GM19328 (cell line): ENCODE measurements around the gene KRT78.
"Not testable (repeated sequence)": the region's sequence is repeated elsewhere in the genome, so short reads cannot be mapped to it uniquely, and the experiment has no call there.

Experiments used
- ATAC-seq: cut with Tn5 transposase; IDR thresholded peaks from one replicate; pipeline ENCODE4 v1.9.1; 2021; ENCODE audit warnings: mild to moderate bottlenecking, moderate library complexity; ENCODE audit not compliant: unreplicated experiment

The KRT78 gene, protein sequence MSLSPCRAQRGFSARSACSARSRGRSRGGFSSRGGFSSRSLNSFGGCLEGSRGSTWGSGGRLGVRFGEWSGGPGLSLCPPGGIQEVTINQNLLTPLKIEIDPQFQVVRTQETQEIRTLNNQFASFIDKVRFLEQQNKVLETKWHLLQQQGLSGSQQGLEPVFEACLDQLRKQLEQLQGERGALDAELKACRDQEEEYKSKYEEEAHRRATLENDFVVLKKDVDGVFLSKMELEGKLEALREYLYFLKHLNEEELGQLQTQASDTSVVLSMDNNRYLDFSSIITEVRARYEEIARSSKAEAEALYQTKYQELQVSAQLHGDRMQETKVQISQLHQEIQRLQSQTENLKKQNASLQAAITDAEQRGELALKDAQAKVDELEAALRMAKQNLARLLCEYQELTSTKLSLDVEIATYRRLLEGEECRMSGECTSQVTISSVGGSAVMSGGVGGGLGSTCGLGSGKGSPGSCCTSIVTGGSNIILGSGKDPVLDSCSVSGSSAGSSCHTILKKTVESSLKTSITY

DNA sequence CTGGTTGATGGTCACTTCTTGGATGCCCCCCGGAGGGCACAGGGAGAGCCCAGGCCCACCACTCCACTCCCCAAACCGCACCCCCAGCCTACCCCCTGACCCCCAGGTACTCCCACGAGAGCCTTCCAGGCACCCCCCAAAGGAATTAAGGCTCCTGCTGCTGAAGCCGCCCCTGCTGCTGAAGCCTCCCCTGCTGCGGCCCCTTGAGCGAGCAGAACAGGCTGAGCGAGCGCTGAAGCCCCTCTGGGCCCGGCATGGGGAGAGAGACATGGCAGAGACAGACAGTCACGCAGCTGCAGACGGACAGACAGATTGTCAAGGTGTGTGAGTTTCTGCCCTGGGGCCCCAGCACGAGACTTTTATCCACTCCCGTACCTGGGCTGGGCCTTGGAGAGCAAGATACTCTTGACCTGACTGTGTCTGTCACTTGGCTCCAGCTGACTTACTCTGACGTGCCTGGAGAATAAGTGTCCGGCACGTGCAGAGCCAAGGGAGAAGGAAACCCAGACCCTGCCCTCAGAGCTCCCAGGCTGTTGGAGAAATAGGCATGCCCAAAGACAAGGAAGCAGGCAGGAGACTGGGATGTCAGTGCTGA, at the start of gene KRT78:
TSS of gene KRT78 (minus strand) at position 334 of the 595 bp plus-strand sequence. CDS start at position 270, 64 bp downstream.
- ATAC-seq = no peak

DNA sequence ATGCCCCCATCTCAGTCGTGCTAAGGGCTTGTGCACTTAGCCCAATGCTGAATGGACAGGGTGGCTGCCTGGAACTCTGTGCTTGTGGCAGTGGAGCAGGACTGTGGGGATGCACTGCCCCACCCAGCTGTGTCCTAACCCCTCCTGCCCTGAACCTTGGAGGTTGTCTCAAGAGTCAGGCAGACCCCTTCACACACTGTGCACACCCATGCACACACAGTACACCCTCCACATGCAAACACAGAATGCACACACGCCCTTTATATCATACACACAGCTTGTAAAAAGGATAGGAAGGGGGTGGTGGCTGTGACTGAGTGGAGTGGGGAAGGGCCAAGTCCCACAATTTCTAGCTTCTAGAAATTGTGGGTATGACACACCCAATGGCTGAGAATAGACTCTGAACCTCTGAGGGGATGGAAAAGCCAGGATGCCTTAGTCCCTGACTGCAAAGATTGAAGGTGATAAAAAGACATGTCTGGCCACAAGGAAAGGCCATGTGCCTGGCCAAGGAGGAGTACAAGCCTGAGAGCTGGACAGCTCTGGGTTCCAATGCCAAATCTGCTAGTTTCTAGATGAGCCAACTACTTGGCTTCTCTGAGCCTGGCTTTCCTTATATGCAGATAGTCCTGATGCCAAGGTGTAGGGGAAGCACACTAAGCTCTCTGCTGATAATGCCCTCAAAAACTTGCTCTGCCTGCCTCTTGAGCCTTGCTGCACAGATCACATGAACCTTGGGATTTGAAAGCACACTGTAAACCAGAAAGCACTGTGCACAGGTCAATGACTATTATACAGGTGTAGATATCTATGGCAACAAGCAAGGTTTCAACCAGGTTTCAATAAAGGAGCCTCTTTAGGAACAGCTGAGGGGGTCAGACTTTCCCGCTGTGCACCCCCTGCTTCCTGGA, 47.7 kb upstream of the KRT78 start:
- ATAC-seq = no peak

DNA sequence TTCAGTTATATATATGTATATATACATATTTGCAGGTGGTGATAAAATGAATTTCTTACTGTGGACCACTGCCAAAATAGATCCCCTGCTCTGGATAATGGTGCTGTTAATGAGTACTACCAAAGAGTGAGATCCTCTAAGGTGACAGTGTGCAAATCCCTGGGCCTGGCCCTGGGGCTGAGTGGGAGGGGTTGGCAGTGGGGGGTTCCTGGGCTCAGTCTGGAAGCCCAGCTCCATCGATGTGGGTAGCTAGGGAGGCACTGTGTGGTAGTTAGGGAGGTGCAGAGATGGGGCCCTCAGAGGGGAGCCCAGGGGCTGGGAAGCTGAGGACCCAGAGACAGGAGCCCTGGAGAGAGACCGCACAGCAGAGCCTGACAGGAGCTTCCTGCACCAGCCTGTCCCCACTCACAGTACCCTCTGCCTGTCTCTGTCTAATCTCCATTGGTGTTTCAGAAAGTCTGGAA, 47.0 kb upstream of the KRT78 start:
- no peak for ATAC-seq

DNA sequence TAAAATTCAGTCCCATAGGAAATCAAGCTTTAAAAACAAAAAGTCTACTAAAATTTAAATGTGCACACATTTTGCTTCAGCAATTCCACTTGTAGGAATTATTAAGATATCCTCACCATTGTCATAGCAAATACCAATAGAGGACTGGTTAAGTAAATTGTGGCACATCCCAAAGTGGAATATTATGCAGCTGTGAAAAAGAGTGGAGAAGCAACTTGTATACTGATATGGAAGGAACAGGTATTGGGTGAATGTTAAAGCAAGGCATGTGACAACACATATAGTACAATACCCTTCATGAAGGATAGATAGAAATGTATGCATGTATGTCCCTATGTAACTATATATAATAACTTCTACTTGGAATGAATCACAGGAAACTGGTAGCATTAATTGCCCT, 44.2 kb upstream of the KRT78 start:
- no peak for ATAC-seq

DNA sequence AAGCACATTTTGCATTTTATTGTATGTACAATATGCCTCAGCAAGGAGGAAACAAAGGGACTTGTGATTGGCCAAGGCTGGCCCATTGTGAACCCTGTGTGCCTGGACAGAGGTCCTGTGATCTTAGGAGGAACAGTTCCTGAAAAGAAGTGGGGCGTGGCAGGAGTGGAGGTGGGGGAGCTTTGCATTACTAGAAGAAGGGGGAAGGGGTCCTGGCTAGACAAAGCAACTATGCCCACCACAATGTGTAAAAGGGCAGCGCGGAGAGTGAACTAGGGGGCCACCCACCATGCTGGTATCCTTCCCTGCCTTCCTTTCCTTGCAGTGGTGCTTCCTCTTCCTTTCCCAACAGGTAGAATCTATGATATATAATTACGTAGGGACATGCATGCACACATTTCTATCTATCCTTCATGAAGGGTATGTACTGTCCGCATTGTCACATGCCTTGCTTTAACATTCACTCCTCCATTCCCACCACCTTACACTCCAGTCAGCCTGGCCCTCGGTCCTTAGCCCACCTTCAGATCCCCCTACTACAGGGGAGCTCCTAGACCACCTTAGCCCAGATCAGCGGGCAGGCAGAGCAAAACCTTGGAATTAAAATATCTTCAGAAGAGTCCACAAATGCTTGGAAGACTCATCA, 43.5 kb upstream of the KRT78 start:
- no peak for ATAC-seq

DNA sequence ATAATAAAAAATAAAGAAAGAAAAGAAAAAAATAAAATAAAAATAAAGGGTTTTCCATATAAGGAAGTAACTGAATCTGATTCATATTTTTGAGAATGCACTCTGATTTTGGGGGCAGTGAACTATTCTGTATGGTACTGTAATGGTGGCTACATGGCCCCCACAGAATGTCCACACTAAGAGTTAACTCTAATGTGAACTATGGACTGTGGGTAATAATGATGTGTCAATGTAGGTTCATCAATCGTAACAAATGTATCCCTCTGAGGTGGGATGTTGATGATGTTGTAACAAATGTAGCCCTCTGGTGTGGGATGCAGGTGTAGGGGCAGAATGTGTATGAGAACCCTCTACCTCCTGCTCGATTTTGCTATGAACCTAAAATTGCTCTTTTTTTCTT, 42.2 kb upstream of the KRT78 start:
- no peak for ATAC-seq

DNA sequence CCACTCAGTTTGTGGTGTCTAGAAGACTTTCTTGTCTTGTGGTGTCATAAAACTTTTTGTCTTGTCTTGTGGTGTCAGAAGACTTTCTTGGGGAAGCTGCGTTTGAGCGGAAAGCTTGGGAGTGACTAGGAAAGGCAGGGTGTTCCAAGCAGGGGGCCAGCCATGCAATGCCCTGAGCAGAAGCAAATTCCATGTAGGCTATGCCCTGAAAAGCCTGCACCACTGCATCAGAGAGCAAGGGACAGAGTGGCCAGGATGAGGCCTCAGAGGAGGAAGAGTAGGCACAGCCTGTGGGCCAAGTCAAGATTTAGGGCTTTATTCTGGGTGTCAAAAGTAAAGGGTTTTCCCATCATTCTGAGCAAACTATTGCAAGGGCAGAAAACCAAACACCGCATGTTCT, 41.6 kb upstream of the KRT78 start:
- no peak for ATAC-seq

DNA sequence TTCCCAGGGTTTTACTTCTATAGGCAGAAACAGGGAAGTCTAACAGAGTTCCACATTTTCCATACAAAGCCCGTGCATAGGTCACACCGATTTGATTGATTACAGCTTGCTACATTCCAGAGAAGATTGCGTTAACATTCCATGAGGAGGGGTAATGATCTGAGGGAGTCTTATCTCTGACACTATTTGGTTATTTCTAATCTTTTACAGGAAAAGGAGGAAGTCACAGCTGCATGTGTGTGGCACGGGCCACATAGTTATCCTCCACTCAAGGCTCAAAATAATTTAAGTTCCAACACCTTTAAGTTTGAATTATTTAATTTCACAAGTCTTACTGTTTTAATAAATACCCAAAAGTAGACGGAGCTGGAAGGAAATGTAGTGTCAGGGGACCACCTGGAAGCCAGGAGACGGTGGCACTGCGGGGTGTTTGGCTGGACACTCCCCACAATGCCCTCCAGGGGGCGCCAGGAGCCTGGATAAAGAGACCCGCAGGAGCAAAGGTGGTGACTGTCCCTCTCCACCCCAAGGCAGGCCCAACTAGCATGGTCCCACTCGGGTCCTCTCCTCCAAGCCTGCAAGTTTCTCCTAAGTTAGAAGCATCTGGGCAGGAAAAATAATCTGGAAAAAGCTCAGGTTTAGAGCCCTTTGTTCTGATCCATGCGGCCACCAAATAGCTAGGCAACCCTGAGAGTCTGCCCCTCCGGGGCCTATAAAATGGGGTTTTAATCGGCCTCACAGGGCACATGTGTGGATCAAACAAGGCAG, 35.9 kb upstream of the KRT78 start:
- no peak for ATAC-seq

DNA sequence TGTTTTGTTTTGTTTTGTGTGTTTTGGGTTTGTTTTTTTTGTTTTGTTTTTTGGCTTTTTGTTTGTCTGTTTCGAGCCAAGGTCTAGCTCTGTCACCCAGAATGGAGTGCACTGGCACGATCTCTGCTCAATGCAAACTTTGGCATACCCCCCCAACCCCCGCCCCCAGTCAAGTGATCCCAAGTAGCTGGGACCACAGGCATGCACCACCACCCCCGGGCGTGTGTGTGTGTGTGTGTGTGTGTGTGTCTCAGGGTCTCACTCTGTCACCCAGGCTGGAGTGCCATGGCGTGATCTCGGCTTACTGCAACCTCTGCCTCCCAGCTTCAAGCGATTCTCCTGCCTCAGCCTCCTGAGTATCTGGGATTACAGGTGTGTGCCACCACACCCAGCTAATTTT, 31.7 kb upstream of the KRT78 start:
- ATAC-seq = not testable (repeated sequence)

DNA sequence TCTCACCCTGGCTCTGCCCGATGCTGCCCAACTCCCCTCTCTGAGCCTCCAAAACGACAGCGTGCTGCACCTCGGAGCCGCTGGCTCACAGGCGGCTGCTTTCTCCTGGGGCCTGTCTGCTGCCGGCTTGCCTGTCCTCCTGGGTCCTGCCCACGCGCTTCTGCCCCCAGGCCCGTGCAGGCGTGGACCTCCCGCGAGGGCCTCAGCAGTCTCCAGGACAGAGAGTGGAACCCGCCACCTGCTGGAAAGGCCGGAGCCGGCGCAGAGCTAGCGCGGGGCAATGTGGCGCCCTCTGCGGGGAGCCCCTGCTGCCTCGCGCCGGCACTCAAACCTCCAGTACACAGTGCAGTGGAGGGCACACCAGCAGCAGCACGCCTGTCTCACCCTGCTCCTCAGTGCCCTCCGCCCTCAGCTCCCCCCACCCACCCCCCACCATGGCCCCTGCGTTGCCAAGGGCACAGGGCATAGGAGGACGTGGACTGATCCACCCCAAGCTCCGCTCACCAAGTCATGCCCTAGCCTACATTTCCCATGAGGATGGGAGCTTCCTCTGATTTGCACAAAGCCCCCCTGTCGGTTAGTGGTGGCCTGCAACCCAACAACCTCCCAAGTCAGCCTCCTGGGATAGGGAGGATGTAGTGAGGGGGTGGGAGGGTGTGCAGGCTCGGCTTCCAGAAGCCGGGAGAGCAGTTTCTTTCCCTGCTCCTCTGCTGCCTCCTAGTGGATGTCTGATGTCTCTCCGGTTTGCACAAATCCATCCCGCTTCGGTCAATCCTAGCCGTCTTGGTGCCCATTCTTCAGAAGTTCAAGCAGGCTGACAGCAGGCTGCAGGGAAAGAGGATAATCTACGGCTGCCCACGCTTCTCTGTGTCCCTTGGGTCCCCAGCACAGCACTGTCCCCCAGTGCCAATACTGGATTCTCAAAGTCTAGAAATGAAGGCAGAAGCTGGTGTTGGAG, 30.9 kb upstream of the KRT78 start:
- no peak for ATAC-seq

DNA sequence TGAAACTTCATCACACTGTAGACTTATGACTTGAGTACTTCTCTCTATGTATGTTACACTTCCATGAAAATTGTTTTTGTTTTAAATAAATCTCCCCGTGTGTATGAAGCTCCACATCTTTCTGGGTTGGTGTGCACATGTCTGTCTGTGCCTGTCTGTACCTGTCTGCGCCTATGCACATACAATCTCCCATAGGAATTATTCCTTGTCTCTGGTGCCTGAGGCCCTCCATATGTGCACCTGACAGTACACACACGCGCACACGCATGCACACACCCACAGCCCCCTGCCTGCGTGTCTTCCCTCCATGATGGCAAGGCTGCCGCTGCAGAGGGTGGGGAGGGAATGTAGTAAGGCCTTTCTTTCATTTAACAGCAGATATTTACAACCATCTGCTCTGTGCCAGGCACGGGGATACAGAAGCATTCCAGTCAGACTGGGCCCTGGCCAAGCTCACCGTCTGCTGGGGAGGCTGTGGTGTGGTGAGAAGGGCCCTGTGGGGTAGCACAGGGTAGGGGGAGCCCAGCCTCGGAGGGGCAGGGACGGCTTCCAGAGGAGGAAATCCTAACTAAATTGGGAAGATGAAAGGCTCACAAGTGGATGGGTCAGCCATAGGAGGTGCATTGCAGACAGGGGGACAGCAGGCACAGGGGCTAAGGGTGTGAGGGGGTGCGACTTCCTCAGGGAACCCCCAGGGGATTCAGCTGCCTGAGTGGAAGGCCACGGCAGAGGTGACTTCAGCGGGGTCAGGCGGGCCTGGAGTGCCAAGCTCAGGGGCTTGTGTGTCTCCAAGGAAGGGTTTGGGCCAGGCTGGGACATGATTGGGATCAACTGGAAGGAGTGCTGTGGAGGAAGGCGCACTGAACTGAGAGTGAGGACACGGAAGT, 30.0 kb upstream of the KRT78 start:
- no peak for ATAC-seq

DNA sequence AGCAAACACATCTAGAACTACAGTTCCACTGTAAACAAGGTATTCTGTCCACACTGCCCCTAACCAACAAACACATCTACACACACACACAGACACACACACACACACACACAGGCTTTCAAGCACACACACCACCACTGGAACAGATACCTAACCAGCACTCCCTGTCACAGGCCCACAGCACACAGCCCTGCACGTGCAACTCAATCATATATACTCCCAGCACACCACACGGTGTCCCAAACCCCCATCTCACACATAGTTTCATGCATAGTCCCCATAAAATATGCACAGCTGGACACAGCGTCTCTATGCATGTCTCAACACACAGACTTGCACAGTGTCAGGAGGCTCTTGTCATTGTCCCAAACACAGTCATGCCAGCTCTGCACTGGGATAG, 28.4 kb upstream of the KRT78 start:
- no peak for ATAC-seq

DNA sequence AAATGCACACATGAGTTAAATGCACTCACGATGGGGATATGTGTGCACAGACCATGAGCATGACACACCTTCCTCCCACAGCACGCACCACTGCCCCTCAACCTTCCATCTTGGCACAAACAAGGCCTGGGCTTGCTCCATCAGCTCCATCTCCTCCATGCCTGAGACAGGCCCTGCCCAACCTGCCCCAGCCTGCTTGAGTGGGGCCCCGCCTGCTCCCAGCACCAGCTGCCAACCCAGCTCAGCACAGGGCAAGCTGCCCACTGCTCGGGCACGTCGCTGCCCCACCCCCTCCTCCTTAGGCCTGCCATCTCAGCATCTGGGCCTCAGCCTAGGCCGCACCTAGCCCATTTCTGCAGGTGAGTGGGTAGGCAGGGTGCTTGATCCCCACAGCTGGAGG, 27.6 kb upstream of the KRT78 start:
- ATAC-seq = no peak

DNA sequence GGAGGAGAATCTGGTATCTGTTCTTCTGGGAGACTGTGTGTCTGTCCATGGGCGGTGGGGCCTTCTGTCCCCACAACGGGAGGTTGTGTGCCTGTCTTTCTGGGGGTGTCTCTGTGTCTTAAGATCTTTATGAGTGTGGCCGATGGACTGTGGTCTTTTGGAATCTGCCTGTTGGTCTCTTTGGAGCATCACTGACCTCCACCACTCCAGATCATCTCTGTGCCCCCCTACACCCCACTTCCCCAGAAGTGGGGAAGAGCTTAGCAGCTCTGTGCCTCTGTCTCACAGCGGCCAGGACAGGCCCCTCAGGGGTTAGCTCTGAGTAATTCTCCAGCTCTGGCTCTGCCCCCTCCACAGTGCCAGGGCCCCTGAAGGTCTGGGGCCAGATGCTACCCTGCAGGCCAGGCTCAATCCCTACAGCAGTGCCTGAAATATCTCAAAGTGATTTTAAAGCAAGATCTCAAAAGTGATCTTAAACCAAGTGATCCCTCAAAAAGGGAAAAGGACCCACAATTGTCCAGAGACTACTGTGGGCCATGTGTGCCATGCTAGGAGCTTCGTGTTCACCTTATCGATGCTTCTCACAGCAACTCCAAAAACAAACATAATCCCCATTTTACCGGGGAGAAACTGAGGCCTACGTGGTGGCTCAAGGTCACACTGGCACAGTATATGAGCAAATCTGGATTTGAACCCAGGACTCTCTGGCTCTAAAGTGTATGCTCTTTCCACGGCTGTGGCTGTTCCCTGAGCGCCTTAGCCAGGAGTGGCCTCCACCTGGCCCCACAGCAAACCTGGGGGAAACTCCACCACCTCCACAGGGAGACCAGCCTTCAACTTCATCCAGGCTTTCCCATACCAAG, 26.0 kb upstream of the KRT78 start:
- no peak for ATAC-seq

DNA sequence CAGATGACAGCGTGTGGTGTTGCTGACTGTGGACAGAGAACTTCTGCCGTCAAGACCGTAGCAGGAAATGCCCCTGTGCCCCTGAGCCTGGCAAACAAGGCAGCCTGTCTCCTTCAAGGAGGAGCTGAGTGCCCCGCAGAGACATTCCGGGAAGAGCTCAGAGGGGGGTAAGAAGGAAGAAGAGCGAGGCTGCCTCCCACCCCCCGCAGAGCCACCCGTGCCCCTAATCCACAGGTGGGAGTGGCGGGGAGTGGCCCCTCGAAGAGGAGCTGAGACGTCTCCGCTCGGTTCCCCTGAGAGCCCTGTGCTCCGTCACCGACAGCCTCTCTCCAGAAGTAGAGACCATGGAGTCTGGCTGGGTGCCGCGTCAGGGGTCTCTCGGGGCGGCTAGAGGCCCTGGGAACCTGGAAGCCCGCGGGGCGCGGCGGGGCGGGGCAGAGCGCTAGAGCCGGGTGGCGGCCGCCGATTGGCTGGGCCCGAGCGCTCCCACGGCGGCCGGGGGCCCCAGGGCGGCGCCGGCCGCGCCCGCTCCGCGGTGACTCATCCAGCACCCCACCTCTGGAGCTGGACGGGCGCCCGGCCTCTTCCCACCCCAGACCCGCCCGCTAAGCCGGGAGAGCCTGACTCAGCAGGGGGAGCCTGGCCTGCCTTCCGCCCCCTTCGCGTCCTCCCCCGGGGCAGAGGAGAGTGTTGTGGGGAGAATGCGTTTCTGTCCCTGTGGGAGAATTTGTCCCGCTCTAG, 25.2 kb upstream of the KRT78 start:
- no peak for ATAC-seq

DNA sequence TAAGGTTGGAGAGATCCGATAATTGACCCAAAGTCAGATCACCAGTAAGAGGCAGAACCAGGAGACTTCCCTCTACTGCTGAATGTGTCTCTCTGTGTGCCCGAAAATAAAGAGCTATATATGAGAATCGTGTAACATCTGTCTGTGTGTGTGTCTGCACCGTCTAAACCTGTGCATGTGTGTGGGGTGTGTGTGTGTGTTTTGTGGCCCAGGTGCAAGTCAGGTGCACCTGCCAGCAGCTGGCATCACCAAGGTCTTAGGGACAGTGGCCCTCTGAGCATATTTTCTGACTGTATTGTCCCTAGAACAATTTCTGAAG, 24.7 kb upstream of the KRT78 start:
- ATAC-seq = no peak
